ENCODE measurements around the gene RAD51B.

GRCh38 chr14:68645371-68645770 lies 825.8 kb downstream of the RAD51B start:
- TF ChIP-seq EZH2 (IDR thresholded peaks at IDR 0.05; ENCODE audit: borderline replicate concordance, low read depth, low read length, poor library complexity, severe bottlenecking) (no peak), CTCF (conservative IDR thresholded peaks at IDR 0.05; ENCODE audit: low read depth, low read length) (no peak)

Data from A673 (cell line).